ENCODE measurements around the gene HAPSTR1. TPM values are rescaled to one million over a fixed set of nuclear protein-coding genes. Genes with fewer than 3 reads are reported as not detected.

The HAPSTR1 gene
- total and polyA plus RNA-seq, 2 of the 13 experiments (the other 11 are each of a cell fraction or from before 2014, with no cell fraction given) = 25.2 to 83.2 TPM

- TF ChIP-seq, protein P1, sequence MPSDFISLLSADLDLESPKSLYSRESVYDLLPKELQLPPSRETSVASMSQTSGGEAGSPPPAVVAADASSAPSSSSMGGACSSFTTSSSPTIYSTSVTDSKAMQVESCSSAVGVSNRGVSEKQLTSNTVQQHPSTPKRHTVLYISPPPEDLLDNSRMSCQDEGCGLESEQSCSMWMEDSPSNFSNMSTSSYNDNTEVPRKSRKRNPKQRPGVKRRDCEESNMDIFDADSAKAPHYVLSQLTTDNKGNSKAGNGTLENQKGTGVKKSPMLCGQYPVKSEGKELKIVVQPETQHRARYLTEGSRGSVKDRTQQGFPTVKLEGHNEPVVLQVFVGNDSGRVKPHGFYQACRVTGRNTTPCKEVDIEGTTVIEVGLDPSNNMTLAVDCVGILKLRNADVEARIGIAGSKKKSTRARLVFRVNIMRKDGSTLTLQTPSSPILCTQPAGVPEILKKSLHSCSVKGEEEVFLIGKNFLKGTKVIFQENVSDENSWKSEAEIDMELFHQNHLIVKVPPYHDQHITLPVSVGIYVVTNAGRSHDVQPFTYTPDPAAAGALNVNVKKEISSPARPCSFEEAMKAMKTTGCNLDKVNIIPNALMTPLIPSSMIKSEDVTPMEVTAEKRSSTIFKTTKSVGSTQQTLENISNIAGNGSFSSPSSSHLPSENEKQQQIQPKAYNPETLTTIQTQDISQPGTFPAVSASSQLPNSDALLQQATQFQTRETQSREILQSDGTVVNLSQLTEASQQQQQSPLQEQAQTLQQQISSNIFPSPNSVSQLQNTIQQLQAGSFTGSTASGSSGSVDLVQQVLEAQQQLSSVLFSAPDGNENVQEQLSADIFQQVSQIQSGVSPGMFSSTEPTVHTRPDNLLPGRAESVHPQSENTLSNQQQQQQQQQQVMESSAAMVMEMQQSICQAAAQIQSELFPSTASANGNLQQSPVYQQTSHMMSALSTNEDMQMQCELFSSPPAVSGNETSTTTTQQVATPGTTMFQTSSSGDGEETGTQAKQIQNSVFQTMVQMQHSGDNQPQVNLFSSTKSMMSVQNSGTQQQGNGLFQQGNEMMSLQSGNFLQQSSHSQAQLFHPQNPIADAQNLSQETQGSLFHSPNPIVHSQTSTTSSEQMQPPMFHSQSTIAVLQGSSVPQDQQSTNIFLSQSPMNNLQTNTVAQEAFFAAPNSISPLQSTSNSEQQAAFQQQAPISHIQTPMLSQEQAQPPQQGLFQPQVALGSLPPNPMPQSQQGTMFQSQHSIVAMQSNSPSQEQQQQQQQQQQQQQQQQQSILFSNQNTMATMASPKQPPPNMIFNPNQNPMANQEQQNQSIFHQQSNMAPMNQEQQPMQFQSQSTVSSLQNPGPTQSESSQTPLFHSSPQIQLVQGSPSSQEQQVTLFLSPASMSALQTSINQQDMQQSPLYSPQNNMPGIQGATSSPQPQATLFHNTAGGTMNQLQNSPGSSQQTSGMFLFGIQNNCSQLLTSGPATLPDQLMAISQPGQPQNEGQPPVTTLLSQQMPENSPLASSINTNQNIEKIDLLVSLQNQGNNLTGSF (CRISPR knock-in tag; IDR thresholded peaks at IDR 0.05) = peak; percentile 21; the same call in 1 of the 2 replicates
- TF ChIP-seq POLR2G (IDR thresholded peaks at IDR 0.05; ENCODE audit: low read depth, low read length) (no peak), SIN3A (IDR thresholded peaks at IDR 0.05; ENCODE audit: borderline replicate concordance, low read depth, low read length) (no peak), HOXA5 (CRISPR knock-in tag; IDR thresholded peaks at IDR 0.05) (peak; percentile 72; the same call in 1 of the 2 replicates), MED13 (CRISPR knock-in tag; IDR thresholded peaks at IDR 0.05) (no peak), ZNF138 (CRISPR knock-in tag; IDR thresholded peaks at IDR 0.05; ENCODE audit: low read depth) (no peak), SAP130 (CRISPR knock-in tag; IDR thresholded peaks at IDR 0.05; ENCODE audit: low read depth) (peak; percentile 55; the same call in 1 of the 2 replicates), HMGA1 (CRISPR knock-in tag; conservative IDR thresholded peaks at IDR 0.05) (no peak)
Observed at GRCh38 chr16:9134739-9135138, 43.3 kb downstream of the HAPSTR1 start (continued).

- TF ChIP-seq, protein P2, sequence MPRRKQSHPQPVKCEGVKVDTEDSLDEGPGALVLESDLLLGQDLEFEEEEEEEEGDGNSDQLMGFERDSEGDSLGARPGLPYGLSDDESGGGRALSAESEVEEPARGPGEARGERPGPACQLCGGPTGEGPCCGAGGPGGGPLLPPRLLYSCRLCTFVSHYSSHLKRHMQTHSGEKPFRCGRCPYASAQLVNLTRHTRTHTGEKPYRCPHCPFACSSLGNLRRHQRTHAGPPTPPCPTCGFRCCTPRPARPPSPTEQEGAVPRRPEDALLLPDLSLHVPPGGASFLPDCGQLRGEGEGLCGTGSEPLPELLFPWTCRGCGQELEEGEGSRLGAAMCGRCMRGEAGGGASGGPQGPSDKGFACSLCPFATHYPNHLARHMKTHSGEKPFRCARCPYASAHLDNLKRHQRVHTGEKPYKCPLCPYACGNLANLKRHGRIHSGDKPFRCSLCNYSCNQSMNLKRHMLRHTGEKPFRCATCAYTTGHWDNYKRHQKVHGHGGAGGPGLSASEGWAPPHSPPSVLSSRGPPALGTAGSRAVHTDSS (CRISPR knock-in tag; conservative IDR thresholded peaks at IDR 0.05) = no peak
- TF ChIP-seq PRMT3 (CRISPR knock-in tag; IDR thresholded peaks at IDR 0.05; ENCODE audit: borderline replicate concordance, low read depth) (no peak), TCF7 (IDR thresholded peaks at IDR 0.05; ENCODE audit: low read depth) (no peak), HES4 (CRISPR knock-in tag; IDR thresholded peaks at IDR 0.05; ENCODE audit: borderline replicate concordance) (no peak), MAFK (conservative IDR thresholded peaks at IDR 0.05 in 1 of 2, IDR thresholded peaks at IDR 0.05 in 1 of 2; ENCODE audit: low read length in 2 of 2) (no peak), NONO (IDR thresholded peaks at IDR 0.05) (no peak), NONO (CRISPR knock-in tag; conservative IDR thresholded peaks at IDR 0.05) (no peak)
- TF ChIP-seq, protein P3, sequence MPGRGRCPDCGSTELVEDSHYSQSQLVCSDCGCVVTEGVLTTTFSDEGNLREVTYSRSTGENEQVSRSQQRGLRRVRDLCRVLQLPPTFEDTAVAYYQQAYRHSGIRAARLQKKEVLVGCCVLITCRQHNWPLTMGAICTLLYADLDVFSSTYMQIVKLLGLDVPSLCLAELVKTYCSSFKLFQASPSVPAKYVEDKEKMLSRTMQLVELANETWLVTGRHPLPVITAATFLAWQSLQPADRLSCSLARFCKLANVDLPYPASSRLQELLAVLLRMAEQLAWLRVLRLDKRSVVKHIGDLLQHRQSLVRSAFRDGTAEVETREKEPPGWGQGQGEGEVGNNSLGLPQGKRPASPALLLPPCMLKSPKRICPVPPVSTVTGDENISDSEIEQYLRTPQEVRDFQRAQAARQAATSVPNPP (CRISPR knock-in tag; IDR thresholded peaks at IDR 0.05) = no peak
- DNase-seq (ENCODE audit: low spot score) (no peak), FAIRE-seq (no peak), ATAC-seq (no peak)
- no TSS peak for BruUV-seq (replicated peaks)
- CTCF ChIA-PET (ENCODE audit: low intra/inter-chr PET ratio, low total read pairs) = interaction anchor here (1.4 to 2.0 kb wide), 2 partner anchors 127 to 200 kb away, joined by 9 read pairs; no protein-coding TSS in a partner anchor
- Histone ChIP-seq H3K4me1 (ENCODE audit: insufficient read depth, low read length) (peaks cover 28% of the 10 kb centered on the region), H3K27ac (ENCODE audit: extremely low read length, insufficient read depth, low read length) (no peak overlapping the region), H3K4me3 (replicated peaks in 1 of 3; ENCODE audit: insufficient read depth in 1 of 3, low read depth in 2 of 3, low read length in 3 of 3) (no peak overlapping the region), H3K9me3 (ENCODE audit: low read length) (no peaks in the 10 kb centered on the region), H4K20me1 (ENCODE audit: insufficient read depth, low read length) (no peaks in the 10 kb centered on the region), H3K9ac (ENCODE audit: insufficient read depth, low read depth, low read length) (no peak overlapping the region), H3K27me3 (ENCODE audit: control insufficient read depth in 1 of 2, insufficient read depth in 2 of 2, low read length in 2 of 2) (peaks cover 6 to 11% of the 10 kb centered on the region in 2 experiments; a peak in 3 of 5 replicates), H2AFZ (ENCODE audit: low read length) (no peak overlapping the region), H3K4me2 (ENCODE audit: low read depth, low read length) (no peak overlapping the region), H3K36me3 (replicated peaks in 1 of 2; ENCODE audit: control insufficient read depth in 1 of 2, insufficient read depth in 2 of 2, low read length in 2 of 2) (no peaks in the 10 kb centered on the region), H3K79me2 (ENCODE audit: insufficient read depth, low read length) (no peaks in the 10 kb centered on the region)
- intact Hi-C loops (cut with micrococcal nuclease; ENCODE audit: unreplicated experiment) (loop anchor here (2.0 to 10.0 kb wide), 5 partner anchors 127 to 561 kb away; no protein-coding TSS in a partner anchor), in situ Hi-C loops (cut with HindIII; ENCODE audit: extremely low pct_ligation_motif_present, low pct_unique_long_range_greater_than_20kb) (no loop called here)
- POLR2A ChIA-PET = no interaction called here
- 21% methylated on average over 8 of the region's 8 CpGs for WGBS (ENCODE audit: low lambda C conversion rate)
Observed at GRCh38 chr16:9135797-9136196, 44.4 kb downstream of the HAPSTR1 start.
